Effector memory CD4-positive, alpha-beta T cell (primary cell): ENCODE results near the gene PIK3IP1.
A peak's percentile ranks its signal among the peaks of the same experiment; 100 is the strongest.

Experiments used
- DNase-seq, 3 donors: peaks; one replicate each; pipeline ENCODE4 v3.0.0-alpha.2; 2020
- H3K27ac ChIP-seq: 2 replicates; pipeline ENCODE4 v1.7.0; 2013; ENCODE audit warnings: mild to moderate bottlenecking, low read length, moderate library complexity; ENCODE audit not compliant: insufficient read depth, poor library complexity, severe bottlenecking
- H3K27me3 ChIP-seq: replicated peaks from 2 replicates; pipeline ENCODE4 v1.7.0; 2013; ENCODE audit warnings: mild to moderate bottlenecking, low read length; ENCODE audit not compliant: insufficient read depth, control insufficient read depth, poor library complexity, severe bottlenecking
- H3K36me3 ChIP-seq: 2 replicates; pipeline ENCODE4 v1.7.0; 2013; ENCODE audit warnings: mild to moderate bottlenecking, low read length, moderate library complexity; ENCODE audit not compliant: control insufficient read depth, insufficient read depth
- H3K4me1 ChIP-seq: 2 replicates; pipeline ENCODE4 v1.7.0; 2013; ENCODE audit warnings: low read length, mild to moderate bottlenecking; ENCODE audit not compliant: control insufficient read depth, insufficient read depth, poor library complexity, severe bottlenecking
- H3K4me3 ChIP-seq: 2 replicates; pipeline ENCODE4 v1.7.0; 2013; ENCODE audit warnings: low read length, low read depth, mild to moderate bottlenecking; ENCODE audit not compliant: insufficient read depth, poor library complexity, severe bottlenecking
- H3K9me3 ChIP-seq: 2 replicates; pipeline ENCODE4 v1.7.0; 2013; ENCODE audit warnings: mild to moderate bottlenecking, low read length, moderate library complexity; ENCODE audit not compliant: control insufficient read depth

The PIK3IP1 gene

GRCh38 chr22:31279821-31280505 is 12.3 kb downstream of the PIK3IP1 start:
- Histone ChIP-seq H3K36me3 (peaks cover 54% of the 10 kb centered on the region), H3K9me3 (no peaks in the 10 kb centered on the region), H3K4me1 (peaks cover 75% of the 10 kb centered on the region), H3K27me3 (no peaks in the 10 kb centered on the region), H3K4me3 (no peak overlapping the region), H3K27ac (peak overlapping the region; percentile 67)
- DNase-seq = no peak

GRCh38 chr22:31279327-31279669 is 13.0 kb downstream of the PIK3IP1 start:
- no peak overlapping the region for H3K4me3 ChIP-seq
- H3K36me3 ChIP-seq = peaks cover 51% of the 10 kb centered on the region
- H3K27me3 ChIP-seq = no peaks in the 10 kb centered on the region
- H3K4me1 ChIP-seq = peaks cover 68% of the 10 kb centered on the region
- no peaks in the 10 kb centered on the region for H3K9me3 ChIP-seq
- no peak for DNase-seq
- peak overlapping the region; percentile 67 for H3K27ac ChIP-seq

GRCh38 chr22:31278626-31279326 is 13.5 kb downstream of the PIK3IP1 start:
- H3K36me3 ChIP-seq = peaks cover 46% of the 10 kb centered on the region
- H3K27ac ChIP-seq = peak overlapping the region; percentile 67
- H3K4me3 ChIP-seq = no peak overlapping the region
- peak in 2 of 3 donors; percentile 10 to 45 for DNase-seq
- H3K27me3 ChIP-seq = no peaks in the 10 kb centered on the region
- H3K4me1 ChIP-seq = peaks cover 65% of the 10 kb centered on the region
- no peaks in the 10 kb centered on the region for H3K9me3 ChIP-seq

- H3K36me3 ChIP-seq = peaks cover 40% of the 10 kb centered on the region
- no peak for DNase-seq
- no peak overlapping the region for H3K4me3 ChIP-seq
- peaks cover 59% of the 10 kb centered on the region for H3K4me1 ChIP-seq
- H3K27me3 ChIP-seq = no peaks in the 10 kb centered on the region
- H3K9me3 ChIP-seq = no peaks in the 10 kb centered on the region
- H3K27ac ChIP-seq = peak overlapping the region; percentile 67
These were observed 14.1 kb downstream of the PIK3IP1 start for GRCh38 chr22:31278151-31278621.

- Histone ChIP-seq H3K27ac (peak overlapping the region; percentile 67), H3K36me3 (peaks cover 35% of the 10 kb centered on the region), H3K27me3 (no peaks in the 10 kb centered on the region), H3K4me1 (peaks cover 57% of the 10 kb centered on the region), H3K4me3 (no peak overlapping the region), H3K9me3 (no peaks in the 10 kb centered on the region)
- DNase-seq = no peak
These were observed 14.5 kb downstream of the PIK3IP1 start for GRCh38 chr22:31277741-31278140.

- H3K4me3 ChIP-seq = no peak overlapping the region
- DNase-seq = no peak
- no peaks in the 10 kb centered on the region for H3K27me3 ChIP-seq
- H3K36me3 ChIP-seq = peaks cover 24% of the 10 kb centered on the region
- H3K9me3 ChIP-seq = no peaks in the 10 kb centered on the region
- H3K4me1 ChIP-seq = peaks cover 49% of the 10 kb centered on the region
- peak overlapping the region; percentile 7 for H3K27ac ChIP-seq
These were observed 15.7 kb downstream of the PIK3IP1 start for GRCh38 chr22:31276426-31277167.

GRCh38 chr22:31275576-31275975 is 16.7 kb downstream of the PIK3IP1 start:
- no peaks in the 10 kb centered on the region for H3K9me3 ChIP-seq
- no peak overlapping the region for H3K27ac ChIP-seq
- no peak overlapping the region for H3K4me3 ChIP-seq
- DNase-seq = no peak
- peaks cover 19% of the 10 kb centered on the region for H3K36me3 ChIP-seq
- H3K4me1 ChIP-seq = peaks cover 41% of the 10 kb centered on the region
- H3K27me3 ChIP-seq = no peaks in the 10 kb centered on the region

- peaks cover 35% of the 10 kb centered on the region for H3K4me1 ChIP-seq
- no peak overlapping the region for H3K4me3 ChIP-seq
- H3K27ac ChIP-seq = peak overlapping the region; percentile 35
- peaks cover 13% of the 10 kb centered on the region for H3K36me3 ChIP-seq
- no peak for DNase-seq
- no peaks in the 10 kb centered on the region for H3K27me3 ChIP-seq
- H3K9me3 ChIP-seq = no peaks in the 10 kb centered on the region
These were observed 17.3 kb downstream of the PIK3IP1 start for GRCh38 chr22:31275018-31275417.

- Histone ChIP-seq H3K36me3 (peaks cover 12% of the 10 kb centered on the region), H3K27me3 (no peaks in the 10 kb centered on the region), H3K4me3 (no peak overlapping the region), H3K4me1 (peaks cover 25% of the 10 kb centered on the region), H3K9me3 (no peaks in the 10 kb centered on the region), H3K27ac (peak overlapping the region; percentile 35)
- DNase-seq = no peak
These were observed 18.3 kb downstream of the PIK3IP1 start for GRCh38 chr22:31274017-31274416.
